MCF 10A (cell line): ENCODE results near the gene TAAR9. TPM values are rescaled to one million over a fixed set of nuclear protein-coding genes. Genes with fewer than 3 reads are reported as not detected.

ENCODE experiments used
- BruUV-seq: library from RNA; stranded (reverse); fragments of 400-500 nt; replicated peaks from 2 replicates; lab custom pipeline; 2021; lab: Mats Ljungman, UMichigan
- CTCF ChIA-PET: fragments of 300-600 bp; sonication (Branson Sonifier 250); formaldehyde crosslinking; extraction: SDS; loops from one replicate; lab custom pipeline; 2021; ENCODE audit warnings: antibody characterized with exemption, inconsistent platforms; lab: Yijun Ruan, JAX
- POLR2A ChIA-PET: fragments of 300-600, 350-650 bp; sonication (Branson Sonifier 250); formaldehyde crosslinking; extraction: SDS; loops from one replicate; lab custom pipeline; 2020; ENCODE audit warnings: antibody characterized with exemption, inconsistent platforms; lab: Yijun Ruan, JAX
- DNase-seq: peaks from one replicate; pipeline ENCODE4 v3.0.0-alpha.2; 2018; ENCODE audit not compliant: unreplicated experiment
- H3K27ac Mint-ChIP-seq: one replicate; pipeline ENCODE4 v1.8.0; 2022; ENCODE audit warnings: mild to moderate bottlenecking, low read depth, mixed read lengths; ENCODE audit not compliant: unreplicated experiment
- H3K27me3 Mint-ChIP-seq: one replicate; pipeline ENCODE4 v1.8.0; 2022; ENCODE audit warnings: mixed read lengths; ENCODE audit not compliant: insufficient read depth, unreplicated experiment
- H3K36me3 Mint-ChIP-seq: one replicate; pipeline ENCODE4 v1.8.0; 2022; ENCODE audit warnings: mild to moderate bottlenecking, moderate library complexity, mixed read lengths; ENCODE audit not compliant: insufficient read depth, unreplicated experiment
- H3K4me1 Mint-ChIP-seq: one replicate; pipeline ENCODE4 v1.8.0; 2022; ENCODE audit warnings: mixed read lengths; ENCODE audit not compliant: insufficient read depth, unreplicated experiment
- H3K4me3 Mint-ChIP-seq: one replicate; pipeline ENCODE4 v1.8.0; 2022; ENCODE audit warnings: mild to moderate bottlenecking, moderate library complexity, mixed read lengths; ENCODE audit not compliant: unreplicated experiment
- H3K9me3 Mint-ChIP-seq: one replicate; pipeline ENCODE4 v1.8.0; 2022; ENCODE audit warnings: mixed read lengths; ENCODE audit not compliant: unreplicated experiment
- intact Hi-C: fragments of 100-400 bp; cut with micrococcal nuclease; formaldehyde crosslinking; loops from 2 replicates; pipeline ENCODE4 v1.14.1; 2022
- total RNA-seq: library from RNA; stranded (reverse); gene quantifications from 2 replicates; pipeline ENCODE4 v1.2.3, GENCODE V29; 2022
- TF ChIP-seq, protein P1 (sequence below): fragments of 200-600 bp; IDR thresholded peaks from one replicate; pipeline ENCODE4 v1.8.0; 2022; ENCODE audit warnings: antibody characterized with exemption, mild to moderate bottlenecking; ENCODE audit not compliant: unreplicated experiment

Gene TAAR9
- total RNA-seq, 1 experiment from 2014 or later: not detected

DNA sequence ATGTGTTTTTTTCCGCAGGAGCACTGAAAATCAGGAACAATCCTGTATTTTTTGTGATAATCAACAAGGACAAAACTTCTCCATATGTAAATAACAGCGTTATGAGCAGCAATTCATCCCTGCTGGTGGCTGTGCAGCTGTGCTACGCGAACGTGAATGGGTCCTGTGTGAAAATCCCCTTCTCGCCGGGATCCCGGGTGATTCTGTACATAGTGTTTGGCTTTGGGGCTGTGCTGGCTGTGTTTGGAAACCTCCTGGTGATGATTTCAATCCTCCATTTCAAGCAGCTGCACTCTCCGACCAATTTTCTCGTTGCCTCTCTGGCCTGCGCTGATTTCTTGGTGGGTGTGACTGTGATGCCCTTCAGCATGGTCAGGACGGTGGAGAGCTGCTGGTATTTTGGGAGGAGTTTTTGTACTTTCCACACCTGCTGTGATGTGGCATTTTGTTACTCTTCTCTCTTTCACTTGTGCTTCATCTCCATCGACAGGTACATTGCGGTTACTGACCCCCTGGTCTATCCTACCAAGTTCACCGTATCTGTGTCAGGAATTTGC lies 32.2 kb downstream of the TAAR9 start, which contains the start of gene TAAR6:
Gene TAAR6 (plus strand): TSS at position 102 of the 557 bp plus-strand sequence. CDS start 0 bp downstream, at position 102.
- DNase-seq: no peak
- Mint-ChIP-seq H3K4me1 (no peaks in the 10 kb centered on the region), H3K27me3 (peaks cover 95% of the 10 kb centered on the region), H3K36me3 (no peaks in the 10 kb centered on the region), H3K4me3 (no peak within 1 kb of the TSS), H3K9me3 (no peaks in the 10 kb centered on the region), H3K27ac (no peak within 1 kb of the TSS)
- CTCF ChIA-PET: no interaction called here
- intact Hi-C loops: no loop called here
- POLR2A ChIA-PET: interaction anchor here (0.6 kb wide), 1 partner anchor 500 kb away, joined by 5 read pairs; no protein-coding TSS in a partner anchor
- BruUV-seq: no TSS peak
- TF ChIP-seq, protein P1, sequence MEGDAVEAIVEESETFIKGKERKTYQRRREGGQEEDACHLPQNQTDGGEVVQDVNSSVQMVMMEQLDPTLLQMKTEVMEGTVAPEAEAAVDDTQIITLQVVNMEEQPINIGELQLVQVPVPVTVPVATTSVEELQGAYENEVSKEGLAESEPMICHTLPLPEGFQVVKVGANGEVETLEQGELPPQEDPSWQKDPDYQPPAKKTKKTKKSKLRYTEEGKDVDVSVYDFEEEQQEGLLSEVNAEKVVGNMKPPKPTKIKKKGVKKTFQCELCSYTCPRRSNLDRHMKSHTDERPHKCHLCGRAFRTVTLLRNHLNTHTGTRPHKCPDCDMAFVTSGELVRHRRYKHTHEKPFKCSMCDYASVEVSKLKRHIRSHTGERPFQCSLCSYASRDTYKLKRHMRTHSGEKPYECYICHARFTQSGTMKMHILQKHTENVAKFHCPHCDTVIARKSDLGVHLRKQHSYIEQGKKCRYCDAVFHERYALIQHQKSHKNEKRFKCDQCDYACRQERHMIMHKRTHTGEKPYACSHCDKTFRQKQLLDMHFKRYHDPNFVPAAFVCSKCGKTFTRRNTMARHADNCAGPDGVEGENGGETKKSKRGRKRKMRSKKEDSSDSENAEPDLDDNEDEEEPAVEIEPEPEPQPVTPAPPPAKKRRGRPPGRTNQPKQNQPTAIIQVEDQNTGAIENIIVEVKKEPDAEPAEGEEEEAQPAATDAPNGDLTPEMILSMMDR: no peak

DNA sequence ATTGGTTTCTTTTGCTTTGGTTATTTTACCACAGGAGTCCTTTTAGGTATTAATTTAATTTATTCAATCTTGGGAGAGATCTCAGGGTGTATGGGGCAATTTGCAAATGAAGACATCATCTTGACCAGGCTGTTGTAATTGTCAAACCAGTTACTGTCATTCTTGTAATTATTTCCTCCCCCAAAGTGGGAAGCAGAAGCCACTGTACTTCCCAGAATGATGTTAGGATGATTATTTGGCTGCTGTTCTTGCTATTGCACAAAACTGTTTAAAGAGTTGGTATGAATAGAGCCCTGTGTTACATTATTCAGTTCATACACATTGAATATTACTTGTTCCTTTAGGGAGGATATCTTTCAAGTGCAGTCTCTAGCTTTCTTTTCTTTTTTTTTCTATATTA lies 33.7 kb downstream of the TAAR9 start:
- Mint-ChIP-seq H3K4me3 (no peak overlapping the region), H3K27ac (no peak overlapping the region), H3K36me3 (no peaks in the 10 kb centered on the region), H3K9me3 (no peaks in the 10 kb centered on the region), H3K27me3 (peaks cover 94% of the 10 kb centered on the region), H3K4me1 (no peaks in the 10 kb centered on the region)
- TF ChIP-seq, protein P1: no peak
- DNase-seq: no peak
- intact Hi-C loops: no loop called here
- ChIA-PET CTCF (interaction anchor here (0.8 kb wide), 1 partner anchor 97 kb away, joined by 3 read pairs; no protein-coding TSS in a partner anchor), POLR2A (no interaction called here)
- BruUV-seq: no TSS peak

DNA sequence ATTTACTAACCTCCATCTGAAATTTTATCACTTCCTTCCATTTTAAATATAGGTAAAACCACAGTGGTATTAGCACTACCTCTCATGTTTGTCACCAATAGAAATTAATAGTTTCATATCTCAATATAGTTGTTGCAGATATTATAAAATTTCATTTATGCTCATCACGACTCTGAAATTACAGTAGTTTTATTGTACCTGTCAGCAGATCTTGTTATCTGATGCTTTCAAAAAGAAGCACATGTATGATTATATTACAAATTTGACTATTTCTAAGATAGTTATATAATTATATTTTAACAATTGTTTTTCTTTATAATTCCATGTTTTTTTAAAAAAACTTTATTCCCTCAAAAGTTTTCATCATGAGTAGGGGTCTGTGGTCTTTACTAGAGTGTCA lies 46.6 kb downstream of the TAAR9 start:
- intact Hi-C loops: no loop called here
- ChIA-PET POLR2A (no interaction called here), CTCF (no interaction called here)
- BruUV-seq: no TSS peak
- no peaks in the 10 kb centered on the region for H3K9me3 Mint-ChIP-seq
- DNase-seq: no peak
- H3K27ac Mint-ChIP-seq: no peak overlapping the region
- TF ChIP-seq, protein P1: no peak
- H3K4me1 Mint-ChIP-seq: no peaks in the 10 kb centered on the region
- H3K4me3 Mint-ChIP-seq: no peak overlapping the region
- no peaks in the 10 kb centered on the region for H3K36me3 Mint-ChIP-seq
- peaks cover 92% of the 10 kb centered on the region for H3K27me3 Mint-ChIP-seq

DNA sequence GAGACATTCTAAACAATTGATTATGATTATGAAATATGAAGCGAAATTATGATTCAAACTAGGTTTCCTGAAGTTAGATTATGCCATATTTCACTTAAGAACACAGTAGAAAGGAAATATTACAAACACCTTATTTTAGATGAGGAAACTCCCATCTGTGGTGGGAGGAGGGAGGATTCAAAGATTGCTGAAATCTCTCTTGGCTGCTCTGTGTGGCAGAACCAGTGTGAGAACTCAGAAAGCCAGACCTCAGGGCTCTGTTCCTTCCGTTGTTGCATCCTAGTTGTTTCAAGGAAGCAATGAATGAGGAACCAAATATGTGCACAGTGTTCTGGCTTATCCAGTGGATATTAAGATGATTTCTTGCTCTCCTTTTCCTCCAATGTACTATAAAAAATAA lies 49.3 kb downstream of the TAAR9 start:
- Mint-ChIP-seq H3K27me3 (peaks cover 89% of the 10 kb centered on the region), H3K27ac (no peak overlapping the region), H3K36me3 (no peaks in the 10 kb centered on the region), H3K4me1 (no peaks in the 10 kb centered on the region), H3K9me3 (no peaks in the 10 kb centered on the region), H3K4me3 (no peak overlapping the region)
- no peak for DNase-seq
- TF ChIP-seq, protein P1: no peak
- BruUV-seq: no TSS peak
- intact Hi-C loops: no loop called here
- POLR2A ChIA-PET: no interaction called here
- CTCF ChIA-PET: no interaction called here

Other genes starting within 250 kb of the TAAR9 start
- 0.09 TPM in 1 of 2 replicates, not detected in the other for gene MOXD1, start 136.8 kb upstream of the TAAR9 start, total RNA-seq
- 31.3 and 33.0 TPM in 2 replicates for gene STX7, start 25.2 kb upstream of the TAAR9 start, total RNA-seq
- gene TAAR8, start 14.4 kb downstream of the TAAR9 start, total RNA-seq: not detected in 2 replicates
- gene TAAR6, start 32.0 kb downstream of the TAAR9 start, total RNA-seq: not detected in 2 replicates
- gene TAAR5, start 51.5 kb downstream of the TAAR9 start, total RNA-seq: not detected in 2 replicates
- not detected in 2 replicates for gene TAAR2, start 86.0 kb downstream of the TAAR9 start, total RNA-seq
- not detected in 2 replicates for gene TAAR1, start 120.9 kb downstream of the TAAR9 start, total RNA-seq
- 3.5 and 5.4 TPM in 2 replicates for gene VNN1, start 175.8 kb downstream of the TAAR9 start, total RNA-seq
- gene VNN2, start 219.6 kb downstream of the TAAR9 start, total RNA-seq: not detected in 2 replicates